Heart right ventricle (tissue), 16 donors: ENCODE results near the gene ZNHIT1. TPM values are rescaled to one million over a fixed set of nuclear protein-coding genes. Genes with fewer than 3 reads are reported as not detected.

Experiments
- ATAC-seq, 8 donors: fragments of 200-7000 bp; cut with Tn5 transposase; one replicate each; pipeline ENCODE4 v1.9.1; 2020; ENCODE audit warnings: mild to moderate bottlenecking in 8 of 8, moderate library complexity in 8 of 8, moderate number of reproducible peaks in 1 of 8
- DNase-seq, 2 donors: peaks; one replicate each; pipeline ENCODE4 v3.0.0-alpha.2; 2020
- H3K27ac ChIP-seq, 10 donors: fragments of 200-600 bp; sonication (generic) in 2 of 10; one replicate each; pipeline versions ENCODE4 v1.5.0 to v1.8.0; 2020 to 2022; ENCODE audit warnings: mild to moderate bottlenecking in 3 of 10
- H3K27me3 ChIP-seq, 7 donors: fragments of 200-600 bp; one replicate each; pipeline ENCODE4 v1.8.0; 2021 to 2022; ENCODE audit warnings: mild to moderate bottlenecking in 2 of 7
- H3K36me3 ChIP-seq, 9 donors: fragments of 200-600 bp; sonication (generic) in 1 of 9; one replicate each; pipeline versions ENCODE4 v1.5.0 to v1.8.0; 2020 to 2022; ENCODE audit warnings: mild to moderate bottlenecking in 2 of 9
- H3K4me1 ChIP-seq, 9 donors: fragments of 200-600 bp; sonication (generic) in 1 of 9; one replicate each; pipeline versions ENCODE4 v1.5.0 to v1.8.0; 2020 to 2022; ENCODE audit warnings: mild to moderate bottlenecking in 4 of 9
- H3K4me3 ChIP-seq, 10 donors: fragments of 200-600 bp; sonication (generic) in 2 of 10; one replicate each; pipeline versions ENCODE4 v1.5.0 to v1.8.0; 2020 to 2022; ENCODE audit warnings: mild to moderate bottlenecking in 7 of 10, moderate library complexity in 2 of 10
- H3K9me3 ChIP-seq, 11 donors: fragments of 200-600 bp in 10 of 11; sonication (generic) in 2 of 11; one replicate each; pipeline versions ENCODE4 v1.5.0 to v1.8.0; 2013 to 2022; ENCODE audit warnings: mild to moderate bottlenecking in 2 of 11, control low read depth in 1 of 11, moderate library complexity in 1 of 11
- CTCF ChIP-seq, 9 donors: fragments of 200-600 bp; sonication (generic) in 2 of 9; IDR thresholded peaks; one replicate each; pipeline versions ENCODE4 v1.5.0 to v1.8.0; 2021 to 2022; ENCODE audit warnings: antibody characterized with exemption in 9 of 9, mild to moderate bottlenecking in 5 of 9, moderate library complexity in 1 of 9
- WGBS, 2 donors: extraction: QIAGEN DNeasy Blood & Tissue Kit; methylation state at CpG; one replicate each; pipeline ENCODE4 v1.1.7; 2013; ENCODE audit warnings: inconsistent platforms in 1 of 2; 5-methylcytosine and 5-hydroxymethylcytosine counted together
- intact Hi-C, 10 donors: fragments of 100-400 bp; cut with DNase I; formaldehyde crosslinking; loops; one replicate each; pipeline versions ENCODE4 v1.11.1 to v1.14.2; 2022
- polyA plus RNA-seq, 2 donors: library from polyadenylated mRNA; stranded (reverse); fragments of 200-250 nt; gene quantifications; one replicate each; pipeline ENCODE4 v1.2.3, GENCODE V29; 2013
- total RNA-seq, 10 donors: library from RNA; stranded (reverse); fragmentation: NEBNext Ultra II Directional in 3 of 10; extraction: Animal tissue kit (Norgen Biotek cat#: 25700) in 3 of 10; gene quantifications; one replicate each; pipeline versions ENCODE4 v1.2.1 to v1.2.4, GENCODE V29; 2021 to 2023
- donor health status: Arrhythmogenic right ventricular cardiomyopathy.
- donor health status: ischemic (EF 13 %, LVEDD 7.1; RV severe dilation, severe dysfunction).
- donor health status: healthy with polysubstance abuse.
- donor health status: DM: no; HTN: yes; CAD: no.
- donor health status: DM: no; HTN: no; CAD: no.
- donor health status: ischemic (EF 25% LVEDD 6.9; RV normal size, moderate dysfunction).
- donor health status: ischemic (EF 25% LVEDD 5.7; RV mildly dilated, moderate dysfunction).
- donor health status: healthy.
- donor health status: DM: yes; HTN: yes; CAD: no.
- donor health status: Ischemic cardiomyopathy.
- donor health status: ischemic (EF 35%, LVEDD 5.7; RV mildly dilated, moderate dysfunction).
- donor health status: nonischemic (EF 11% LVEDD 7.7; RV severe dilation, severe dysfunction).
- donor health status: DM: yes; HTN: yes; CAD: no.
- donor health status: PGD.
- donor health status: ischemic (EF 29% LVEDD 5.4; RV normal size, mild dysfunction).
- donor health status: nonischemic (EF 23%, LVEDD 6.1; RV moderate dilation, normal function).

The ZNHIT1 gene
- total and polyA plus RNA-seq, 12 donors = 45.4 to 194 (median 52.6) TPM

GRCh38 chr7:101169838-101170551 is 48.0 kb upstream of the ZNHIT1 start:
- intact Hi-C loops = loop anchor here in 2 of 10 donors (2.0 to 10.0 kb wide), 2 partner anchors 25 to 115 kb away; no protein-coding TSS in a partner anchor
- ATAC-seq (peak in 7 of 8 donors; percentile 21 to 45 (median 32)), DNase-seq (peak; percentile 63 to 75)
- H3K27ac ChIP-seq = no peak overlapping the region
- H3K27me3 ChIP-seq = peaks cover 58 to 100% (median 100%) of the 10 kb centered on the region in 7 donors
- peak; percentile 76 to 91 (median 87) for TF ChIP-seq CTCF (IDR thresholded peaks at IDR 0.05)
- 1 to 3% methylated on average over 33 of the region's 33 CpGs for WGBS, 2 donors
- no peak overlapping the region for H3K4me3 ChIP-seq
- no peaks in the 10 kb centered on the region for H3K9me3 ChIP-seq
- H3K4me1 ChIP-seq = peaks cover 15 to 52% (median 31%) of the 10 kb centered on the region in 9 donors
- H3K36me3 ChIP-seq = no peaks in the 10 kb centered on the region

- H3K9me3 ChIP-seq = no peaks in the 10 kb centered on the region
- H3K4me1 ChIP-seq = peaks cover 7 to 43% (median 24%) of the 10 kb centered on the region in 9 donors
- TF ChIP-seq CTCF (IDR thresholded peaks at IDR 0.05) = no peak
- H3K36me3 ChIP-seq = no peaks in the 10 kb centered on the region
- intact Hi-C loops = loop anchor here in 1 of 10 donors (10.0 kb wide), 1 partner anchor 114 kb away; no protein-coding TSS in a partner anchor
- DNase-seq (no peak), ATAC-seq (no peak)
- 3% methylated on average over 17 of the region's 17 CpGs for WGBS, 2 donors
- no peak overlapping the region for H3K4me3 ChIP-seq
- H3K27me3 ChIP-seq = peaks cover 55 to 100% (median 100%) of the 10 kb centered on the region in 7 donors
- no peak overlapping the region for H3K27ac ChIP-seq
Measured at GRCh38 chr7:101170617-101171441, 47.1 kb upstream of the ZNHIT1 start.

GRCh38 chr7:101171442-101171837 is 46.5 kb upstream of the ZNHIT1 start:
- H3K36me3 ChIP-seq = no peaks in the 10 kb centered on the region
- H3K27ac ChIP-seq = no peak overlapping the region
- H3K27me3 ChIP-seq = peaks cover 49 to 100% (median 100%) of the 10 kb centered on the region in 7 donors
- H3K4me1 ChIP-seq = peaks cover 7 to 38% (median 20%) of the 10 kb centered on the region in 9 donors
- intact Hi-C loops = loop anchor here in 1 of 10 donors (10.0 kb wide), 1 partner anchor 113 kb away; no protein-coding TSS in a partner anchor
- peak in 1 of 9 donors; percentile 6 for TF ChIP-seq CTCF (IDR thresholded peaks at IDR 0.05)
- 1 to 2% methylated on average over 13 of the region's 13 CpGs for WGBS, 2 donors
- no peak overlapping the region for H3K4me3 ChIP-seq
- DNase-seq (no peak), ATAC-seq (no peak)
- no peaks in the 10 kb centered on the region for H3K9me3 ChIP-seq
